GM10847 (cell line): ENCODE results near the gene METAP1.

ENCODE experiments used
- POLR2A ChIP-seq: IDR thresholded peaks from 2 replicates; pipeline ENCODE4 v1.6.1; 2011; ENCODE audit not compliant: insufficient read length; ENCODE audit errors: extremely low read depth

Gene METAP1

DNA sequence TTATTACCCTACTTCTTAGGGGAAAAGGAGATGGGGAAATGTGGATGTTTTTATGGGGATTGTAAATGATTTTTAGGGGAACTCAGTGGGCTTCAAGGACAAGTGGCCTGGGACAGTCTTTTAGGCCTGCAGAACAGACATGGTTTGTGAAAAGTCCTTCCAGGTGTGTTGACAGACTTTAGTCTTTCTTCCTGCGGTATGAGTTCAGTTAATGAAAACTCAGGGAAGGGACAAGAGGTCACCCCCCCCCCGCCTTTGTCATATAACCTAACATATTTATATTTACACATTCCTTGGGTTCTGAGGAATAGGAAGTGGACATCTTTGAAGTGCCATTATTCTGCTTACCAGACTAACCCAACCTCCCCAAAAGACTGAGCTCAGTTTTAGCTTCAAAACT is 31.8 kb downstream of the METAP1 start:
- no peak for TF ChIP-seq POLR2A

DNA sequence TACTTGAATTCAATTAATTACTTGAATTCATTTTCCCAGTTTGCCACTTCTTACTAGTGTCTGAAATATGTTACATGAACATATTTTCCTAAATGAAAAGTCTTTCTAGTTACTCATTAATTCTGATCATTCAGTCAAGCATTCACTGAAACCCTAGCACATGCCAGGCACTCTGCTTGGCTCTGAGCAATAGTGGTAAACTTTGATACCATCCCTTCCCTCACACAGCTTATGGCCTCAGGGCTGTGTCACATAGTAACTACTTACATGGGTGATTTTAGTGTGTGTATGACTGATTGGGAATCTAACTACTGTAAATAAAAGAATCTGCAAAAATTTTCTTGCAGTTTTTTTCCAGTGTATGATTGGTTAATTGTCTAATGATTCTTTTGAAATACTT is 32.7 kb downstream of the METAP1 start:
- TF ChIP-seq POLR2A: no peak

DNA sequence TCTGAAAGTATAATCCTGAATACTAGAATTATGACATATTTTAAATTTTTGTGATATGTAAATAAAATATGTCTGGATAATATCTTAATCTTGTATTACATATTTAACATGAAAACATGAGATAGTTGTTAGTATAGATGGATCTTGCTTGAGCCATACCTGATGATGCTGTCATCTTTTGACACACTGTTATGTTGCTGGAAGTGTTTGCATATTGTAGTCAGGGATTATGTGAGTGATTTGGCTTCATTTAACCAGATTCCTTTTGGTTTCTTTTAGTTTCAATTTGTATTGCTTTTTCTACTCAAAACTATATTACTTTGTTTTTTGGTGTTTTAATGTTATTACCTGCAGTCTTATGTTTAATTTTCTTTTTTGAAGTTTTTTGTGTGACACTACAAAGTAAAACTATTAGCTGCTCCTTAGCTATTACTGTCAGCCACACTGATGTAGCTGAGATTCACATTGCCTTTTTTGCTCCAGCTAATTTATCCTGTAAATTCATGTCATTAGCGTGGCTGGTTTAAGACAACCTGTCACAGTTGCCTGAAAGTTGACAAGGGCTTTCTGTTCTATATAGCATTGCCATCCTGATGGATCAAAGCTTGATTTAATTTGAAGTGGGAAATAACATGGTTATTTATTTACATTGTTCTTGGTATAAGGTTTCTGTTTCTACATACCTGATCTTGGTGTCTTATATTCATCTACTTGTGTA is 33.7 kb downstream of the METAP1 start:
- no peak for TF ChIP-seq POLR2A

DNA sequence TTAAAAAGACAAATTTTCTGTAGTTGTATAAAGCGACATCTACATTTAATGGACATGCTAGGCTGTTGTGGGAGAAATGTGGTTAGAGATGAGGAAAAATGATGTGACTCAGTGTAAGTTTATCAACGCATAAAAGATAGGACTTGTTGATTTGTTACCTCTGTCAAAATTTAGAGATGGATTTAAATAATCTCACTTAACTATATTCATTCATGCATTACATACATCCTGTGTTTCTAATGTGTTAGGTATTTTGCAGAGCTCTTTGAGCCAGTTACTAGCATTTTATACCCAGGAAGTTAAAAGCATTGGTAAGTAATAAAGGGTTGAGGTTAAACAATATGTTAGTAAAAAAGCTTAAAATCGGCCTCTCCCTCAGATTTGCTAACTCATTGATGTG is 34.3 kb downstream of the METAP1 start:
- no peak for TF ChIP-seq POLR2A

DNA sequence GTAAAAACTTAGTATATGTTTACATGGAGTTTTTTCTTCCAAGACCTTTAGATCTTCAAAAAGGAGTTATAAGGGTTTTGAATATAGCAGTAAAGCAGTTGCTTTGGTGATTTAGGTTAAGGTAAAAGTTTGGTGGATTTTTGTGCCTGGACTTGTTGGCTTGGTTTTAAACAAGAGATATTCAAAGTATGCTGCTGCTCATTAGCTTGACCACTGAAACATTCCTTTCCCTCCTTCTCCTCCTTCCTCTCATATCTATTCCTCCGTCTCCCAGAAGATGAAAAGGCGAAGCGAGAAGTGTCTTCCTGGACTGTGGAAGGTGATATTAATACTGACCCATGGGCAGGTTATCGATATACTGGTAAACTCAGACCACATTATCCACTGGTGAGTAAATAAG is 38.4 kb downstream of the METAP1 start:
- TF ChIP-seq POLR2A: no peak

DNA sequence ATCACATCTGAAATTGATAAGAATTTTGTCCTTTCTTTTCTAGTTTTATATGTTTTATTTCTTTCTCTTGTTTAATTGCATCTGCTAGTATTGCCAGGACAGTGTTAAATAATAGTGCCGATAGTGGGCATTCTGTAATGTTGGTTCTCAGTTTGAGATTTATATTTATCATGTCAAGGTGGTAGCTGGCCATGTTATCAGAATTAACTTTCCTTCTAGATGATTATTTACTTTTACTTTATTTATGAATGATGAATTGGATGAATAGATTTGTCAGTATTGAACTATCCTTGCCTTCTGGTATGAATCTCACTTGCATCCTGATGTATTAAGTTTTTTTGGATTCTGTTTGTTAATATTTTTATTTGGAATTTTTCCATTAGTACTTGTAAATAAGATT is 42.7 kb downstream of the METAP1 start:
- TF ChIP-seq POLR2A: no peak

DNA sequence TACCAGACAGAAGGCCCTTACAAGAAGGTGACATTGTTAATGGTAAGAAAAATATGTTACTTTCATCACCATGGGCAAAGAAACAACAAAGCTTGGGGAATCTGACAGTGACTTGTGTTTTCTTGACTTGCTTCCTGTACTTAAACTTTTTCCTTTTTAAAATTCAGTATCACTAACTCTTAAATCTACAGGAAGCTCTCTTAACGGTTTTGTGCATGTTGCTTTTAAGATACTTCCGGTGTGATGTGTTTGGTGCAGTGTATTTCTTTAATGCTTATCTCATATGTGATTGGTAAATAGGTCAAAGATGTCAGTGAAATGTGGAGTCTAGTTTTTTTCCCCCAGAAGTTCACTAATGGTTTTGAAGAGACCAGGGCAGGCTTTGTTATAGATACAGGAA is 47.8 kb downstream of the METAP1 start:
- no peak for TF ChIP-seq POLR2A

DNA sequence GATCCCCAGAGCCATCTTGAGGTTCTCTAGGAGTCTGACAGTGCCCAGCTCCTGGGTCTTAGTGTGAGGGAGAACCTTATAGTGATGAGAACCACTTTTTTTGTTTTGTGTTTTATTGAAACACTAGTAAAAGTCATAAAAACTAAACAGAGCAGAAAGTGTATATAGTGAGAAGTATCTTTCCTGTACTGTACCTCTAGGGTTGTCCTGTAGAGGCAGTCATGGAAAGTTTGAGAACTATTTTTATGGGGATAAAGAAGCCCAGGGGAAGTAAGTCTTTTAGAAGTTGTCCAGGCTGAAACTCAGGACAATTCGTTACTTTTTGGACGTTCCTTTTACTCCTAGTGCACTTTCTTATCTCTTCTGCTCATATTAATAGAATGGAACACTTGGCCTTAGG is 52.2 kb downstream of the METAP1 start:
- no peak for TF ChIP-seq POLR2A

DNA sequence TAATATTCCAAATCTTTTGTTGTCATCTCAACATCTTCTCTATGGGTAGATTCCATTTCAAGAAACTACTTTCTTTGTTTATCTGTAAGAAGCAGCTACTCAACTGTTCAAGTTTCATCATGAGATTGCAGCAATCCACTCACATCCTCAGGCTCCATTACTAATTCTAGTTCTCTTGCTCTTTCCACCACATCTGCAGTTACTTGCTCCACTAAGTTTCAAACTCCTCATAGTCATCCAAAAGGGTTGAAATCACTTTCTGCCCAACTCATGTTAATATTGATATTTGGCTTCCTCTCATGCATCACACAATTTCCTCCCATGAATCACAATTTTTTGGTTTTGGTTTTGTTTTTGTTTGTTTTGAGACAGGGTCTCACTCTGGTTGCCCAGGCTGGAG is 57.4 kb downstream of the METAP1 start:
- no peak for TF ChIP-seq POLR2A

DNA sequence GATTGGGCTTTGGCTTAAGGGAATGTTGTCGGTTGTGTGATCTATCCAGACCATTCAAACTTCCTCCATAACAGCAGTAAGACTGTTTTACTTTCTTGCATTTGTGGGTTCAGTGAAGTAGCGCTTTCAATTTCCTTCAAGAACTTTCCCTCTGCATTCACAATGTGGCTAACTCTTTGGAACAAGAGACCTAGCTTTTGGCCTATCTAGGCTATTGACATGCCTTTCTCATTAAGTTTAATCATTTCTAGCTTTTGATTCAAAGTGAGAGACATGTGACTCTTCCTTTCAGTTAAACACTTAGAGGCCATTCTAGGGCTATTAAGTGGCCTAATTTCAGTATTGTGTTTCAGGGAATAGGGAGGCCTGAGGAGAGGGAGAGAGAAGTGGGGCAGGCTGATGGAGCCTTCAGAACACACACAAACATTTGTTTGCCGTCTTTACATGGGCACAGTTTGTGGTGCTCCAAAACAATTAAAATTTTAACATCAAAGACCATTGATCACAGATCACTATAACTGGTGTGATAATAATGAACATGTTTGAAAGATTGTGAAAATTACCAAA is 59.0 kb downstream of the METAP1 start:
- TF ChIP-seq POLR2A: no peak

DNA sequence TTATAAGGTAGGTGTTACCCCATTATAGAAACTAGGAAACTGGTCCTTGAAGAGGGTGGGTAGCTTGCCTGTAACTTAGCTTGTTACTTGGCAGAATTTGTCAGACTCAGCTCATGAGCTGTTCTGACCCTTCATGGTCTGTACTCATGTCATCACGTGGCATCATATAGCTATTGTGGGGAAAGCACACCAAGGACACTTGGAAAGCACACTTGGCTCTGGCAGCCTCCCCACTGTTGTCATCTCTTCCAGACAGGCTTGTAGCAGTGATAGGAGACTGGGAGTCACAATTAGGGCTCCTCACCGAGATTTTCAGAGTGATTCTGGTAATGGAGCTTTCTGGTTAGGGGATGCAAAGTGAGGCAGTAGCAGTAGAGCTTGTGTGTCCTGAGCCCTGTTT is 62.7 kb downstream of the METAP1 start:
- no peak for TF ChIP-seq POLR2A

DNA sequence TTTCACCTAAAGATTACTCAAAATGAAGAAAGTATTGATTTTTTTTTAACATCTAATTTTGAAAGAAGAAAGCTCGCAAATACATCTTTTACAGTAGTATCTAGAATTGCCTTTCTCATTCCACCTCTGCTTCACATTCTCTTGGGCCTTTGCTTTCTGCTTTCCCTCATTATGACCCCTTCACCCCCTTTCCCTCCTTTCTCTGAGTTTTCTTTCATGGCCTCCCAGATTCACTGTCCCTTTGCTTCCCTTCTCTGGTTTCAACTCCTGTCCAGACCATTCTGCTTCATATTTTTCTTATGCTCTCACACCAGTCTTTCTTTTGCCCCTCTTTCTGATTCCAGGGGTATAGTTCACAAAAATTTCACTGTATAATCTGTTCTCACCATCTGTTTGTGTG is 64.0 kb downstream of the METAP1 start:
- TF ChIP-seq POLR2A: no peak

DNA sequence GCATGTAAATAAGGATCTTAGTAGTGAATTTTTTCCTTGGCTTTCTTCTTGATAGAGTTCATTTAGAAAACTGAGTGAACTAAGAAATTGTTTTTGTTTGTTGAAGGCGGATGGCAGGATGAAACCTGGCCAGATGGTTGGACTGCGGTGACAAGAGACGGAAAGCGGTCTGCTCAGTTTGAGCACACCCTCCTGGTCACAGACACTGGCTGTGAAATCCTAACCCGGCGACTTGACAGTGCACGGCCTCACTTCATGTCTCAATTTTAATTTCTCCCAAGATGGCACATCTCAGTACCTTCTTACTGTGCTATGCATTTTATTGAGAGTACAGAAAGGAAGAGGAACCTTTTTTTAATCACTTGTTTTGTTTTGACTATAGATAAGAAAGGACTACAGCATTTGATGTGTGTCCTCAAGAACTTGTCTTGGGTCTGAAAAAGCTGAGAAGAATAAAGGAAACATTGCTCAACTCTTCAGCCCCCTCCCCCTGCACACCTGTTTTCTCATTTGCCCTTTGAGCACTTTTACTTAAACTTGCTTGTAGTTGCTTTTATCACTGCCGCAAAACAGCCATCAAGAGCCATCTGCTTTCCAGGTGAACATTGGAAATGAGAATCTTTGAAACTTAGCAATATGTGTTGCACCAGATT is 65.7 kb downstream of the METAP1 start:
- TF ChIP-seq POLR2A: no peak

DNA sequence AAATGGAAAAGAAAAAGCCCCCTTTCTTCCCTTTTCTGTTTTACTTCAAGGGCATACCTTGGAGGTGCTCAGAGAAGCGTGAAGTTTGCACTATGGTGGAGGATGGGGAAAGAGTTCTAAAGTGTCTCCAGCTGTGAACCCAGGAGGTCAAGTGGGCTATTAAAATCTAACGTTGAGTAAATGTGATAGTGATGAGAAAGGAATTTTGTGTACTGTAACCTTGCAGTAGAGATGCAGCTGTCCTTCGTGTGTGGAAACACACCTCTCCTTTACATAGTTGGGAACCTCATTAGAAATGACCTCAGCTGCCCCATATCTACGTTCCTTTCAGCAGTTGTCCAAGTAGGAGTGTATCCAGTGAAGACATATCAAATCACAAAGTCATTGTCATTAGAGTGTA is 66.6 kb downstream of the METAP1 start:
- TF ChIP-seq POLR2A: no peak

DNA sequence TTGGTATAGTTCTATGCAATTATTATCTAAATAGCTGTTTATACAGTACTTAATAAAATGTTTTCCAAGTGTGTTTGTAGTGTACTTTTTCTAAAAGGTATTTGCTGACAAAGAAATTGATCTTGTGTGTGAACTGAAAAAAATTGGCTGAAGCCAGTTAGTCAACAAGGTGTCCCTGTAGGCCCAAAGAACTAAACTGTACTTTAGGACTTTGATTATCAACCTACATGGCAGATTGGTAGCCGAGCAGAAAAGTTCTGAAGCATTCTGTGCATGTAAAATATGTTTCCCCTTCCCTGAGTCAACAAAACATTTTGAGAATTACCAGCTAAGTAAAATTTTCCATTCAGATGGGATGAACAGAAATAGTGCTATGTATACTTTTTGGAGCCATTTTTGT is 72.1 kb downstream of the METAP1 start:
- TF ChIP-seq POLR2A: no peak

DNA sequence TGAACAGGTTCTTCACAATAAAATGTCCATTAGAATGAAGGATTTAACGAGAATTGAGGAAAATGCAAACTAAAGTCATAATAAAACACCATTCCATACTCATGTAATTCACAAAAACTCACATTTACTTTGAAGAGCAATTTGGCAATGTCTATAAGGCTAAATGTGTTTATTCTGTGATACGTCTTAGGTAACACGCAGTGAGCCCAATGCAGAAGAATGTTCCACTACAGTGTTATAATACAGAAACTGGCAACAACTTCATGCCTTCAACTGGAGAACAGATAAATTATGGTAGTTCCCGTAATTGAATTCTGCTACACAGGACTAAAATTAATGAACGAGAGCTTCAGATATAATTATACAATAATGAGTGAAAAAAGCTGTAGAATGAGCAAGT is 75.6 kb downstream of the METAP1 start:
- no peak for TF ChIP-seq POLR2A

DNA sequence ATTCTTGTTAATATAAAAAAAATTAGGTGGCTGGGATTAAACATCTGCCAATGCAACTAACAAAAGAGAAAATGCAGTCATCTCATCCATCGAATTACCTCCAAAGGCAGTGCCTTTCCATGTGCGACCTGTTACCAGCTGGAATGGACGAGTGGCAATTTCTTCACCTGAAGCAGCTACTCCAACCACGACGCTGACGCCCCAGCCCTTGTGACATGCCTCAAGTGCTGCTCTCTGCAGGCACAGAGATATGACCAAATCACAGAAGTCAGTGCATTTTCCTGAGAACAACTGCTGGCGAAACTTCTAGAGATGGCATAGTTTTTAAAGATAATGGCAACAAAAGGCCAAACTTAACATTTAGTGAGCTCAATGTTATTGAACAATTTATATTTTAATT is 79.3 kb downstream of the METAP1 start:
- no peak for TF ChIP-seq POLR2A
